K562 (cell line): Measurements from ENCODE around the gene DESI2.

Experiments
- ATF3 ChIP-seq, 2 experiments: fragments of 450-650 bp in 1 of 2; sonication (generic) in 1 of 2; formaldehyde crosslinking in 1 of 2; IDR thresholded peaks in 1 of 2; conservative IDR thresholded peaks in 1 of 2; 2 replicates each; pipeline versions ENCODE4 v1.6.1 to v1.8.1; 2016 to 2023; ENCODE audit warnings: mild to moderate bottlenecking in 2 of 2, moderate library complexity in 2 of 2, inconsistent platforms in 1 of 2, missing genetic modification reagents in 1 of 2
- CEBPB ChIP-seq: fragments of 450-650 bp; IDR thresholded peaks from 2 replicates; pipeline ENCODE4 v1.6.1; 2016; ENCODE audit warnings: missing genetic modification characterization, missing compliant biosample characterization
- CREB1 ChIP-seq, 2 experiments: sonication (generic) in 1 of 2; formaldehyde crosslinking in 1 of 2; IDR thresholded peaks; 2 replicates each; pipeline versions ENCODE4 v1.6.1 to v1.8.0; 2012 to 2022; ENCODE audit warnings: inconsistent platforms in 1 of 2, mild to moderate bottlenecking in 1 of 2, missing genetic modification reagents in 1 of 2, moderate library complexity in 1 of 2
- EGR1 ChIP-seq: fragments of 450-650 bp; conservative IDR thresholded peaks from 2 replicates; pipeline ENCODE4 v1.6.1; 2017; ENCODE audit warnings: mild to moderate bottlenecking
- JUN ChIP-seq, 2 experiments: sonication (generic) in 1 of 2; formaldehyde crosslinking in 1 of 2; IDR thresholded peaks; 2 replicates each; pipeline versions ENCODE4 v1.6.1 to v1.8.0; 2012 to 2022; ENCODE audit warnings: borderline replicate concordance in 2 of 2, mild to moderate bottlenecking in 2 of 2, improper control_type of control experiment in 1 of 2, low read depth in 1 of 2, low read length in 1 of 2, missing genetic modification reagents in 1 of 2
- NR1H2 ChIP-seq: sonication (generic); formaldehyde crosslinking; IDR thresholded peaks from 2 replicates; pipeline ENCODE4 v1.4.0; 2020; ENCODE audit warnings: mild to moderate bottlenecking, missing genetic modification reagents
- PKNOX1 ChIP-seq: fragments of 450-650 bp; IDR thresholded peaks from 2 replicates; pipeline ENCODE4 v1.6.1; 2016
- RCOR1 ChIP-seq, 2 experiments: IDR thresholded peaks; 2 replicates each; pipeline ENCODE4 v1.6.1; 2012; ENCODE audit warnings: low read depth in 2 of 2, low read length in 2 of 2, borderline replicate concordance in 1 of 2, improper control_type of control experiment in 1 of 2
- YBX1 ChIP-seq: fragments of 450-650 bp; IDR thresholded peaks from 2 replicates; pipeline ENCODE4 v1.7.1; 2016; ENCODE audit warnings: mild to moderate bottlenecking
- ZBTB33 ChIP-seq: sonication (generic); formaldehyde crosslinking; IDR thresholded peaks from 2 replicates; pipeline ENCODE4 v1.8.1; 2023; ENCODE audit warnings: mild to moderate bottlenecking, missing genetic modification reagents
- ZNF174 ChIP-seq: fragments of 250-450 bp; sonication (Bioruptor Pico); IDR thresholded peaks from 2 replicates; pipeline ENCODE4 v1.4.0; 2020; ENCODE audit warnings: mild to moderate bottlenecking

GRCh38 chr1:244664353-244664752 is 11.4 kb downstream of the DESI2 start:
- TF ChIP-seq CREB1 (IDR thresholded peaks at IDR 0.05) = no peak
- TF ChIP-seq CREB1 (CRISPR knock-in tag; IDR thresholded peaks at IDR 0.05) = no peak
- TF ChIP-seq RCOR1 (IDR thresholded peaks at IDR 0.05; ENCODE audit: borderline replicate concordance in 1 of 2, low read depth in 2 of 2, low read length in 2 of 2) = no peak
- no peak for TF ChIP-seq CEBPB (tag)
- TF ChIP-seq EGR1 = no peak
- TF ChIP-seq NR1H2 (CRISPR knock-in tag) = no peak
- TF ChIP-seq PKNOX1 = no peak
- TF ChIP-seq YBX1 = no peak
- TF ChIP-seq ATF3 (IDR thresholded peaks at IDR 0.05) = no peak
- no peak for TF ChIP-seq ATF3 (CRISPR knock-in tag; conservative IDR thresholded peaks at IDR 0.05)
- no peak for TF ChIP-seq ZBTB33 (CRISPR knock-in tag)
- no peak for TF ChIP-seq ZNF174 (CRISPR knock-in tag)
- no peak for TF ChIP-seq JUN (IDR thresholded peaks at IDR 0.05; ENCODE audit: borderline replicate concordance, low read depth, low read length)
- no peak for TF ChIP-seq JUN (CRISPR knock-in tag; IDR thresholded peaks at IDR 0.05; ENCODE audit: borderline replicate concordance)
